ENCODE measurements around the gene KCNE4.
A peak's percentile ranks its signal among the peaks of the same experiment; 100 is the strongest.

Gene KCNE4

DNA sequence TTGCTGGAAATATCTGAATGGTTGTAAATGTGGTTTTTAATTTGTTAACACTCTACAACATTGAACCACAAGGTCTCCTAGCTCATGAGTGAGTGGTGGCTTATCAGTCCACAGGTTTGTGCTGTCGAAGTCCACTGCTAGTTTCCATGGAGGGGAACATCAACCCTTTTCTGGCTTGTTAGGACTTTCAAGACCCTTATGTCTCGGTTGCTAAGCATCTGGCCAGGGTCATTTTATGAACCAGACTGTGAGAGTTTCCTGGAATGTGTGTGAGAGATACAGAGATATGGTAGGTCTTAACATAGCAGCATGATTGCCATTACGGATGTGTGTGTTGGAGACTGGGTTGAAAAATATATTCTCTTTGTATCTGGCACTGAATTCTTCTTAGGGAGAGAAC, 36.9 kb downstream of the KCNE4 start:
- DNase-seq: no peak

DNA sequence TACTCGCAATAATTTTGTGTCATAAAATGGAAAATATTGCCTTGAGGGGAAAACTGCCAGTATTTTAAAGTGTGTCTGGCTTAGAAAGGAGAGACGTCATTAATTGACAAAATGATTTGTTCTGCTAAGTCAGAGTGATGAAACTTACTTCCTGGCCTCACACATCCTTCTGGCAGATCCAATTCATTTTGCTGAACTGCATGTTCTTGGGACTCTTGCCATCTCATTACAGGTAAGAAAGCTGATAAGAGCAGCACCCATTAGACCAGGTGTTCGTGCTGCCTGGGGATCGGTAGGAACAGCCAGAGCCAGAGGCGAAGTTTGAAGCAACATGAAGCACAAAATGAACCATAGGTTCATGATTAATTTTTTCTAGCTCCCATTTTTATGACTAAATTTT, 38.0 kb downstream of the KCNE4 start:
- DNase-seq: no peak

DNA sequence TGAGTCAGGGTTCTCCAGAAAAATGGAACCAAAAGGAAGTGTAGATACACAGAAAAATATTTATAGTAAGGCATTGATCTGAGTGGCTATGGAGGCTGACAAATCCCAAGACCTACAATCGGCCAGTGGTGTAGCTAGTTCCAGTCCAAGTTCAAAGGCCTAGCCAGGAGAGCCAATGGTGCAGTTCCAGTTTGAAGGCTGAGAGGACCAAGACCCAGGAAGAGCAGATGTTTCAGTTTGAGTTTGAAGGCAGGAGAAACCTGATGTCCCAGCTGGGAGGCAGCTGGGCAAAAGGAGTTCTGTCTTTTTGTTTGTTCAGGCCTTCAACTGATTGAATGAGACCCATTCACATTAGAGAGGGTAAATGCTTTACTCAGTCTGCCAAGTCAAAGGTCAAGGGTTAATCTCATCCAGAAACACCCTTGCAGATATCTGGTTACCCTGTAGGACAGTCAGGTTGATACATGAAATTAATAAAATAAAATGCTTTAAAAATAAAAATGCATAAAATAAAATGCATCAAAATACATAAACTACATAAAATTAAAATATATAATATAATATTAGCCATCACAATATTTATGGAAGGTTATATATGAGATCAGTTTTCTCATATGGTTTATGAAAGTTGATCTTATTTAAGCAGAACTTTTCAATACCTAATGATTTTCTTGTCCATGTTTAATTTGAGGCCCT, 38.7 kb downstream of the KCNE4 start:
- DNase-seq: no peak

DNA sequence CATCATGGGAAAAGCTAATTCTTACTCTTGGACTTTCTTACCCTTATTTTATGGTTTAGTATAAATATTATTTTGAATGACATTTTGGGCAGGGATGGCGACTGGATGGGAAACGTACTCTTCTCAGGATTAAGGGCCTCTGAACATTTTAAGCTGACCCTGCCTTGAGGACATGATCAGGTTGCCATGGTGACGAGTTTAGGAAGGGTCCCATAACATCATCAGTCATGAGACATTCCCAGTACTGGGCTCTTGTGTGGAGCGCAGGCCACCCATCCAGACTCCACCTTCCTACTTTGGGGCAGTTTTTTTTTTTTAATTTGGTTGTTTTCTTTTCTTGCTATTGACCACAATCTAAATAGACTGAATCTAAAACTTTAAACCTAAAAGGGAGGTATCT, 40.7 kb downstream of the KCNE4 start:
- no peak for DNase-seq

DNA sequence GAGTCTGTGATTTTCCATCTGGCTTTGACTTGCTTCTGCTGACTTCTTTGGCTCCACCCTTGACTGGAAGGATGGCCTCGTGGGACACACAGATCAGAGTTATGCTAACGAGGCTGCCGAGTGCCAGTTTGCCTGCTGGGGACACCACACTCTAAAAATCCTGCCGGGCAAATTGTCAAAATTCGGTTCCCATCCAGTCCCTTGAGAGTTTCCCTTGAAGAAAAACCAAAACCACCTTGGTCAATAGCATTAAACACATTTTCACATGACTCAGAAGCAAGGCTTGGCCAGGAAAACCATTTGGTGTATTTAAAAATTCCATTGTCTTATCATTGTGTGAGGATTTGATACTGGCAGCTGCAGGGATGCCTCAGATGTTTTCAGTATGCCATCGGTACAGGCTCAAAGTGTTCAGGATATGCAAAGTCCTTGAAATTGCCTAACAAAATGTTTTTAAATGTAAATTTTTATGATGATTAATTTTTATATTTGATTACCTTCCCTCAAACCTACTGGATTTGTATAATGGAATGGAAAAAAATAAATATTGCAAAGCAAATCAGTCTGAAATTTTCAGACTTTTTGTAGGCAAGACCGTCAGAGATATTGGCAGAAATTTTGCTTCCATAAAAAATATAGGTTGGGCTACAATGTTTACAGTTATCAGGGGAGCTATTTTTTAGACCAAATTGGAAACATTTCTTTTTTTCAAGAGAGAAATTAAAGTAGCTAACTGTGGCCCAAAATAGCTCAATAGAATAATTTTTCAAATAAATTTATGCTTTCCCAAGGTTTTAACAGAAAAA, 41.6 kb downstream of the KCNE4 start:
- DNase-seq: peak; percentile 7

DNA sequence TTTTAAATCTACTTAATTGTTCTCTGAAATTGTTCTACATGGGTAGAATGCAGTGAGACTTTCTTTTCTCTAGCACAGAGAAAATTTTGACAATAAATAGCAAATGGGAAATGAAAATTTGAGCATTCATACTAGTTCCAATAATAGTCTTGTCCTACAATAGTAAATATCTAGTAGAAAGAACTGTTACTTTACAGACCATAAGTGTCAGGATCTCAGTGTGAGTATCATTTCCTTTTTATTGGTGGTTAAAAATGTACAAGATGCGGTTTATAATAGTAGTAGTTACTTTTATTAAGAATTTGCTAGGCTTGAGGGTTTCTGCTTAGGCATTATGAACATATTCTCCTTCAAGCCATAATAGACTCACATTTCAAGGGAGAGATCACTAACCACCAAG, 43.2 kb downstream of the KCNE4 start:
- no peak for DNase-seq

DNA sequence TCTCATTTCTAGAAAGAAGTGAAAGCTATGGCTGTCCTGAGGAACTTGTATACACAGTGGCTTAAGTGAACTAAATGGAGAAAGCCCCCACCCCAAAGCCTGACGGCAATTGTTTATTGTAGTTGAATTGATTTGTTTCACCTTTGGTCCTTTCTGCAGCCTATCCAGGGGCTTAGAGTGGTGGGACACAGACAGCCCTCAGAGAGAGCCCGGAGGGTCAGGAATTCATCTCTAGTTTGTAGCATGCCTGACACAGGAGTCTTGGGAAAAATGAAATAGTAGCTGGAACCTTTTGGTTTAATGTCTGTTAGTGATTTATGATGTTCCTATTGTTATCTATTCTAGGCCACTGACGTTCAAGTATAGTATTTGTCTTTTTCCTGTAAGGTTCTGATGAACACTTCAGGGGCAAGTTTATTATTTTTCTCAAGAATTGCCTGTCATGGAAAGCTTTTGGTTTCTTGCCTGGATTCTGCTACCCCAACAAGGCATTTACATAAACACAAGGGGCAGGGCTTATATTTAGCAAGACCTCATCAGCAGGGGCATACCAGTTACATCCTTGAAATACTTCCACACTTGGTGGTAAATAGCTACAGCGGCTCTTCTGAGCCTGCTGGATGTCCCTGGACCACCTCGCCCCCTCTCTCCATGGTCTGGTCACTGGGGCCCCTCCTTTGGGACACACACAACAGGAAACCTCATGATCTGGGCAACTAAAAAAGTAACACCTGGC, 44.4 kb downstream of the KCNE4 start:
- DNase-seq: no peak

DNA sequence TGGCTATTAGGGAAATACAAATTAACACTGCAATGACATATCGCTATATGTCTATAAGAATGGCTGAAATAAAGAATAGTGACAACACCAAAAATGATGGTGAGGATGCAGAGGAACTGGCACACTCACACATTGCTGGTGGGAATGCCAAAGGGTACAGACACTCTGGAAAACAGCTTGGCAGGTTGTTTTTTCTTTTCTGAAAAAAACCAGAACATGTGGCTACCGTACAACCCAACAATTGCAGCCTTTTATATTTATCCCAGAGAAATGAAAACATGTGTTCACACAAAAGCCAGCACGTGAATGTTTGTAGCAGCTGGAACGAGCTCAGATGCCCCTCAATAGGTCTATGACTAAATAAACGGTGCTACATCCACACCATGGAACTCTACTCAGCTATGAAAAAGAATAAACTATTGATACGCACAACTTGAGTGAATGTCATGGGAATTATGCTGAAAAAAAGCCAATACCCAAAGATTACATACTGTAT, 45.9 kb downstream of the KCNE4 start:
- no peak for DNase-seq

DNA sequence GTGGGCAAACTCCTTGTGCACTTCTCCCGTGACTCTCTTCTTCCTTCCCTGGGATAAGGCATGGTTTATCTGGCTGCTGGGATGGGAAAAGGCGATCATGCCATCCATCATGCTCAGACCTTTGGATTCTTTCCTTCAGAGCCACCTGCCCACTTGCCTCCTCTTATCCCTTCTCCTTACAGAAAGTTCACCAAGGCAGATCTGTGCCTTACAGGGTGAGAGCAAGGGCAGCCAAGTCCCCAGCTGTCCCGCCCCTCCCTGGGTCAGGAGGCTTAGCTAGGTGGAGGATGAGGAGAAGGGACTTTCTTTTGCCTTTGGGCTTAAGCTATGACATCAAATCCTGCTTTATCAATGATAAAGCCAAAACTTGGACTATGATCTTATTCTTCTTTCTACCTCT, 47.6 kb downstream of the KCNE4 start:
- no peak for DNase-seq

DNA sequence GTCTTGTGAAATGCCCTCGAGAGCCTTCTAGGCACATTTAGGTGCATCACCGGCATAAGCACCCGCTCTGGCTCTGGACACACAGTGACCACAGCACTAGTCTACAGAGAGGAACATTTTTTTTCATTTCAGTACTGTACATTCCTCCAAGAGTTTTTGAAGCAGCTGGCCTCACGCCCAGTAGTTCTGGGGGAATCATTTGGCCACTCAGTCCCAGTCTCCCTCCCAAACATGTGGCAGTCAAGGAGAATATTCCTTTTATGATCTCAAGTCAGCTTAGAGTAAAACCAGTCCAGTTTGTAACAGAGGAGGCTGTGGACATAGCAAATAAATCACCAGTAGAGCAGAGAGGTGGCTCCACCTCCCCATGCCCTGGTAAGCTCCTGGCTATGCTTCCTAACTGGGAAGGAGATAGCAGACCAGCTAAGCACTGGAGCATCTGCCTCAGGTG, 48.1 kb downstream of the KCNE4 start:
- DNase-seq: peak; percentile 36

DNA sequence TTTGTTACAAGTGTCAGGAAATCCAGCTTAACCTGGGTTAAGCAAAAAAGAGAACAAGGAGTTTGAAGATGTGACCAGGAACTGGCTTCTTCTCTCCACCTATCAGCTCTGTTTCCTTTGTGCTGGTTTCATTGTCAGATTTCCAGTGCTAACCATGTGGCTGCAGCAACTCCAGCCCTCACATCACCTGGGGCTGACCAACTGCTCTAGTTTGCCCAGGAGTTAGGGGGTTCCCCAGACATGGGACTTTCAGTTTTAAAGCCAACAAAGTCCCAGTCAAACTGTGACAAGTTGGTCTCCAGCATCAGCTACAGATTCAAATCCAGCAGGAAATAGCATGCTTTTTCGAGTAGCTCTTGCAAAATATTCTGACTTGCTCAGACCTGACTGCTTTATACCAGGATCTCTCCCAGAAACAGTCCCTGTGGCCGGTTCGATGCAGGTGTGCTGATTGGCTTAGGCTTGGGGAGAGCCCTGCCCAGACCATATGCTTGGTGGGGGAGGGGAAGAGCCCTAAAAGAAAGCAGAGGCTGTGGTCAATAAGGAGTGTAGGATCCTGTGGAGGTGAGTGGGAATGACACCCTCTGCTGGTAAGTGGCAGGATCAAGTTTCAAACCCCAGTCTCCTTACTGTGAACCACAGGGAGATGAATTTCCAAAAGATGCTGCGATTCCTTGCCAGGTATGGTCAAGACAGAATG, 49.5 kb downstream of the KCNE4 start:
- no peak for DNase-seq

DNA sequence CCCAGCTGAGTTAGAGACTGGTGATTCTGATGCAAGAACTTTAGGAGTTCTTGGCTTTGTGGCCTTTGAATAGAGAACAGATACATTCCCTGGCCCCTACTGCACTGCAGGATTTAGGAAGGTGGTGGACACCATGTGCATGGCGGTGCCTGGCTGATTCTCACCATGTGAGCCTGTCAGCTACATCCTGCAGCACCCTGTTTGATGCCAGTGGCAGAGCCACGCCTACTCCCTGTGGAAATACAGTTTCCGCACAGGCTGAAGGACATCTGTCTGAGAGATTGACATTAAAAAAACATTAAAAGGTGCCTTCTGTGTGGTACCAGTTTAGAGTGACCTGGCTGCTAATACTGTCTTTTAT, 50.0 kb downstream of the KCNE4 start:
- no peak for DNase-seq

DNA sequence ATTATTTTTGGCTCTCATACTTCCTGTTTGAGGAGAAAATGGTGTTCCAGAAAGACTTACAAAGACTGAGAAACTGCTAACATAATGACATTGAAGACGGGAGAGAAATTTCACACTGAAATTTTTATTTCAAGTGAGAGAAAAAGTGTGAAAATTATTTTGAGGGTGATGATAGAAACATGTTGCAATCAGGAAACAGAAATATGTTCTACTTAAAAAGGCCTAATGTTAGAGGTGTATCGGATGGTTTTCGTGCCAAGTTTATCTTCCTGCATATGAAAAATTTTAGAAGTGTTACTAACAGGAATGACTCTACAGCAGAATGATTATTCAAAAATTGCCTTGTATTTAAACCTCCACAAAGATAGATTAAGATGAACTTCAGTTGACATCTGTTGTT, 50.5 kb downstream of the KCNE4 start:
- no peak for DNase-seq

DNA sequence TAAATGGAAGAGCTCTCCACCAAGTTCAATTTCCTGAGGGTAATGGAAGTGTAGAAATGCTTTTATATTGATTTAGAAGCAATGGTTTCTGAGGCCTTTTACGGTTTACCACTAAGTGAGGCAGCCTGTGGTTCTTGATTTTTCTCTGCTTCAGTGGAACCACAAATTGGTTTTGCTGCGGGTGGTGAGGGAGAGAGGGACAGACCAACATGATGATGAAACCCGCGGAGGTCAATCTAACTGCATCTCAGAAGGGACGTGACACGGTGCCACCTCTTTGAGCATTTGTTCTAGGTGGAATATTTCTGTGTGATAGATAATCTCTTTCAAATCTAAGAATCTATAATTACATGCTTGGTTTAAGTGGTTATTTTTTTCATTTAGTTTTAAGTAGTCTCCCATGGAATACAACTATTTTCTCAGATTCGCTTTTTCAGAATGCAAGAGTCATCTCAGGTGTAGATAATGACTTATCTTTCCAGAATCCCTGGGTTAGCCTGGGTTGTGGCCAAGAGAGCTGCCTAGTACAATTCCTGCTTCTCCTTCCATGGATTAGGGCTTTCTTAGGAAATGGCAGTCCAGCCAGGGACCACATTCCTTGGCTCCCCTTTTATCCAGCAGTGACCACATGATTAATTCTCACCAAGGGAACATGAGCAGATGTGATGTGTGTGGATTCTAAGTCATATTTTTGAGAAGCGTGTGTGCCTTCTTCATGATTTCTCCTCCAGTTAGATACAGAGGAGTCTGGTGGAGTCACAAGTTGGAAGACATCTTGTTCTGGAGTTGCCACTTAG, 52.5 kb downstream of the KCNE4 start:
- peak; percentile 22 for DNase-seq

All from eye (tissue), 1 donor.